Measurements from ENCODE around the gene ACAP1.
A peak's percentile ranks its signal among the peaks of the same experiment; 100 is the strongest.

ACAP1 gene

GRCh38 chr17:7356072-7356549 lies 19.8 kb downstream of the ACAP1 start:
- Histone ChIP-seq H4K8ac (ENCODE audit: low read depth, low read length) (no peak overlapping the region), H3K4me2 (ENCODE audit: low read length) (no peak overlapping the region), H3K23ac (ENCODE audit: low read length) (no peak overlapping the region), H3K36me3 (ENCODE audit: control insufficient read depth in 1 of 2, insufficient read depth in 2 of 2, low read length in 2 of 2) (no peaks in the 10 kb centered on the region), H3K4ac (ENCODE audit: low read depth, low read length) (no peak overlapping the region), H2BK120ac (ENCODE audit: insufficient read depth, low read length, poor library complexity) (no peak overlapping the region), H3K14ac (ENCODE audit: low read length) (no peak overlapping the region), H3K9ac (ENCODE audit: low read length) (no peak overlapping the region), H2AFZ (ENCODE audit: insufficient read depth, low read length, poor library complexity) (no peak overlapping the region), H4K91ac (ENCODE audit: low read depth, low read length) (no peak overlapping the region), H4K12ac (ENCODE audit: low read depth, low read length) (no peak overlapping the region), H3K4me3 (ENCODE audit: low read depth, low read length) (no peak overlapping the region), H3K18ac (ENCODE audit: low read length) (no peak overlapping the region), H3K79me1 (ENCODE audit: low read length) (peaks cover 13% of the 10 kb centered on the region), H2BK12ac (ENCODE audit: low read length) (no peak overlapping the region), H3K27ac (ENCODE audit: low read depth, low read length) (no peak overlapping the region), H3K27me3 (ENCODE audit: insufficient read depth, low read length) (no peaks in the 10 kb centered on the region), H2AK5ac (ENCODE audit: low read length) (no peak overlapping the region), H3K79me2 (ENCODE audit: control insufficient read depth, insufficient read depth, low read length, poor library complexity) (peaks cover 9% of the 10 kb centered on the region), H3K9me3 (ENCODE audit: insufficient read depth, low read depth, low read length) (no peaks in the 10 kb centered on the region), H2BK5ac (ENCODE audit: low read depth, low read length, poor library complexity) (no peak overlapping the region), H3K4me1 (ENCODE audit: control insufficient read depth in 1 of 2, insufficient read depth in 2 of 2, low read length in 2 of 2) (peaks cover 17 to 20% of the 10 kb centered on the region in 2 experiments)
- WGBS (ENCODE audit: extremely low coverage, insufficient coverage, insufficient read length) = no CpG with 5 or more reads among the region's 12 CpGs
- DNase-seq = peak; percentile 87 to 93

- Histone ChIP-seq H3K27ac (ENCODE audit: low read depth, low read length) (no peak overlapping the region), H3K36me3 (ENCODE audit: control insufficient read depth in 1 of 2, insufficient read depth in 2 of 2, low read length in 2 of 2) (no peaks in the 10 kb centered on the region), H2AFZ (ENCODE audit: insufficient read depth, low read length, poor library complexity) (no peak overlapping the region), H4K91ac (ENCODE audit: low read depth, low read length) (no peak overlapping the region), H3K79me2 (ENCODE audit: control insufficient read depth, insufficient read depth, low read length, poor library complexity) (peaks cover 6% of the 10 kb centered on the region), H2BK5ac (ENCODE audit: low read depth, low read length, poor library complexity) (no peak overlapping the region), H4K8ac (ENCODE audit: low read depth, low read length) (no peak overlapping the region), H2BK120ac (ENCODE audit: insufficient read depth, low read length, poor library complexity) (no peak overlapping the region), H3K4me3 (ENCODE audit: low read depth, low read length) (no peak overlapping the region), H3K14ac (ENCODE audit: low read length) (no peak overlapping the region), H3K4me1 (ENCODE audit: control insufficient read depth in 1 of 2, insufficient read depth in 2 of 2, low read length in 2 of 2) (peaks cover 17 to 20% of the 10 kb centered on the region in 2 experiments), H4K12ac (ENCODE audit: low read depth, low read length) (no peak overlapping the region), H2AK5ac (ENCODE audit: low read length) (no peak overlapping the region), H3K23ac (ENCODE audit: low read length) (no peak overlapping the region), H3K9ac (ENCODE audit: low read length) (no peak overlapping the region), H2BK12ac (ENCODE audit: low read length) (no peak overlapping the region), H3K4ac (ENCODE audit: low read depth, low read length) (no peak overlapping the region), H3K27me3 (ENCODE audit: insufficient read depth, low read length) (no peaks in the 10 kb centered on the region), H3K9me3 (ENCODE audit: insufficient read depth, low read depth, low read length) (no peaks in the 10 kb centered on the region), H3K79me1 (ENCODE audit: low read length) (peaks cover 7% of the 10 kb centered on the region), H3K4me2 (ENCODE audit: low read length) (no peak overlapping the region), H3K18ac (ENCODE audit: low read length) (no peak overlapping the region)
- WGBS (ENCODE audit: extremely low coverage, insufficient coverage, insufficient read length) = no CpG with 5 or more reads among the region's 8 CpGs
- DNase-seq = no peak
These were observed 20.4 kb downstream of the ACAP1 start for GRCh38 chr17:7356756-7357155.

- no peak overlapping the region for H3K4me2 ChIP-seq (ENCODE audit: low read length)
- H2BK12ac ChIP-seq (ENCODE audit: low read length) = no peak overlapping the region
- no peak overlapping the region for H3K18ac ChIP-seq (ENCODE audit: low read length)
- H2AK5ac ChIP-seq (ENCODE audit: low read length) = no peak overlapping the region
- peaks cover 2% of the 10 kb centered on the region for H3K79me1 ChIP-seq (ENCODE audit: low read length)
- peaks cover 2% of the 10 kb centered on the region for H3K79me2 ChIP-seq (ENCODE audit: control insufficient read depth, insufficient read depth, low read length, poor library complexity)
- H3K27me3 ChIP-seq (ENCODE audit: insufficient read depth, low read length) = no peaks in the 10 kb centered on the region
- no peak overlapping the region for H2BK5ac ChIP-seq (ENCODE audit: low read depth, low read length, poor library complexity)
- no peak overlapping the region for H3K23ac ChIP-seq (ENCODE audit: low read length)
- no peak overlapping the region for H3K4ac ChIP-seq (ENCODE audit: low read depth, low read length)
- no peak overlapping the region for H2AFZ ChIP-seq (ENCODE audit: insufficient read depth, low read length, poor library complexity)
- no peak overlapping the region for H4K12ac ChIP-seq (ENCODE audit: low read depth, low read length)
- no peak overlapping the region for H2BK120ac ChIP-seq (ENCODE audit: insufficient read depth, low read length, poor library complexity)
- H3K27ac ChIP-seq (ENCODE audit: low read depth, low read length) = no peak overlapping the region
- H3K14ac ChIP-seq (ENCODE audit: low read length) = no peak overlapping the region
- no peak overlapping the region for H3K4me3 ChIP-seq (ENCODE audit: low read depth, low read length)
- no peaks in the 10 kb centered on the region for H3K9me3 ChIP-seq (ENCODE audit: insufficient read depth, low read depth, low read length)
- no peak overlapping the region for H4K91ac ChIP-seq (ENCODE audit: low read depth, low read length)
- H3K4me1 ChIP-seq (ENCODE audit: control insufficient read depth in 1 of 2, insufficient read depth in 2 of 2, low read length in 2 of 2) = peaks cover 16 to 19% of the 10 kb centered on the region in 2 experiments
- no peak for DNase-seq
- no CpG with 5 or more reads among the region's 2 CpGs for WGBS (ENCODE audit: extremely low coverage, insufficient coverage, insufficient read length)
- no peak overlapping the region for H3K9ac ChIP-seq (ENCODE audit: low read length)
- H3K36me3 ChIP-seq (ENCODE audit: control insufficient read depth in 1 of 2, insufficient read depth in 2 of 2, low read length in 2 of 2) = no peaks in the 10 kb centered on the region
- no peak overlapping the region for H4K8ac ChIP-seq (ENCODE audit: low read depth, low read length)
These were observed 21.1 kb downstream of the ACAP1 start for GRCh38 chr17:7357381-7357780.

- Histone ChIP-seq H3K36me3 (ENCODE audit: control insufficient read depth in 1 of 2, insufficient read depth in 2 of 2, low read length in 2 of 2) (no peaks in the 10 kb centered on the region), H2BK12ac (ENCODE audit: low read length) (no peak overlapping the region), H3K14ac (ENCODE audit: low read length) (no peak overlapping the region), H4K8ac (ENCODE audit: low read depth, low read length) (no peak overlapping the region), H4K91ac (ENCODE audit: low read depth, low read length) (no peak overlapping the region), H3K9ac (ENCODE audit: low read length) (no peak overlapping the region), H2BK120ac (ENCODE audit: insufficient read depth, low read length, poor library complexity) (no peak overlapping the region), H2BK5ac (ENCODE audit: low read depth, low read length, poor library complexity) (no peak overlapping the region), H3K4me2 (ENCODE audit: low read length) (no peak overlapping the region), H3K4me3 (ENCODE audit: low read depth, low read length) (no peak overlapping the region), H3K27me3 (ENCODE audit: insufficient read depth, low read length) (no peaks in the 10 kb centered on the region), H3K79me1 (ENCODE audit: low read length) (no peaks in the 10 kb centered on the region), H3K27ac (ENCODE audit: low read depth, low read length) (no peak overlapping the region), H3K4ac (ENCODE audit: low read depth, low read length) (no peak overlapping the region), H4K12ac (ENCODE audit: low read depth, low read length) (no peak overlapping the region), H2AK5ac (ENCODE audit: low read length) (no peak overlapping the region), H2AFZ (ENCODE audit: insufficient read depth, low read length, poor library complexity) (no peak overlapping the region), H3K9me3 (ENCODE audit: insufficient read depth, low read depth, low read length) (no peaks in the 10 kb centered on the region), H3K23ac (ENCODE audit: low read length) (no peak overlapping the region), H3K18ac (ENCODE audit: low read length) (no peak overlapping the region), H3K4me1 (ENCODE audit: control insufficient read depth in 1 of 2, insufficient read depth in 2 of 2, low read length in 2 of 2) (no peaks in the 10 kb centered on the region), H3K79me2 (ENCODE audit: control insufficient read depth, insufficient read depth, low read length, poor library complexity) (no peaks in the 10 kb centered on the region)
- DNase-seq = no peak
- no CpG with 5 or more reads among the region's 3 CpGs for WGBS (ENCODE audit: extremely low coverage, insufficient coverage, insufficient read length)
These were observed 25.6 kb downstream of the ACAP1 start for GRCh38 chr17:7361906-7362305.

Measured in trophoblast cell (in vitro differentiated cells and primary cell).